Smooth muscle cell (in vitro differentiated cells): ENCODE data around the gene TM4SF5. TPM values are rescaled to one million over a fixed set of nuclear protein-coding genes. Genes with fewer than 3 reads are reported as not detected.

Experiments used
- DNase-seq: peaks from one replicate; lab custom pipeline; 2025; ENCODE audit not compliant: unreplicated experiment; lab: John Stamatoyannopoulos, UW
- H2AFZ ChIP-seq: fragments of 200-600 bp; sonication (generic); 2 replicates; pipeline ENCODE4 v1.6.0; 2016; ENCODE audit warnings: antibody characterized with exemption, low read depth, mild to moderate bottlenecking
- H3F3A ChIP-seq: fragments of 200-600 bp; sonication (generic); 2 replicates; pipeline ENCODE4 v1.6.0; 2017; ENCODE audit warnings: antibody characterized with exemption, low read depth
- H3K27ac ChIP-seq: fragments of 200-600 bp; sonication (generic); 2 replicates; pipeline ENCODE4 v1.5.1; 2016; ENCODE audit warnings: low read depth, mild to moderate bottlenecking
- H3K27me3 ChIP-seq: fragments of 200-600 bp; sonication (generic); 2 replicates; pipeline ENCODE4 v1.6.1; 2016; ENCODE audit warnings: low read depth, mild to moderate bottlenecking
- H3K36me3 ChIP-seq: fragments of 200-600 bp; sonication (generic); 2 replicates; pipeline ENCODE4 v1.5.1; 2016; ENCODE audit warnings: low read depth
- H3K4me1 ChIP-seq: fragments of 200-600 bp; sonication (generic); 2 replicates; pipeline ENCODE4 v1.5.1; 2016; ENCODE audit warnings: low read depth
- H3K4me2 ChIP-seq: fragments of 200-600 bp; sonication (generic); 2 replicates; pipeline ENCODE4 v1.6.0; 2016; ENCODE audit warnings: mild to moderate bottlenecking
- H3K4me3 ChIP-seq: fragments of 200-600 bp; sonication (generic); 2 replicates; pipeline ENCODE4 v1.5.1; 2016; ENCODE audit warnings: mild to moderate bottlenecking
- H3K79me2 ChIP-seq: fragments of 200-600 bp; sonication (generic); 2 replicates; pipeline ENCODE4 v1.6.0; 2016; ENCODE audit warnings: low read depth, mild to moderate bottlenecking
- H3K9ac ChIP-seq: fragments of 200-600 bp; sonication (generic); 2 replicates; pipeline ENCODE4 v1.6.0; 2016; ENCODE audit warnings: low read depth
- H3K9me3 ChIP-seq: fragments of 200-600 bp; sonication (generic); replicated peaks from 2 replicates; pipeline ENCODE4 v1.5.1; 2016; ENCODE audit warnings: low read depth
- H4K20me1 ChIP-seq: fragments of 200-600 bp; sonication (generic); 2 replicates; pipeline ENCODE4 v1.6.0; 2016; ENCODE audit warnings: low read depth
- CTCF ChIP-seq: fragments of 200-600 bp; sonication (generic); IDR thresholded peaks from 2 replicates; pipeline ENCODE4 v1.5.1; 2017; ENCODE audit warnings: borderline replicate concordance, mild to moderate bottlenecking, antibody characterized with exemption; ENCODE audit not compliant: insufficient read depth, poor library complexity, severe bottlenecking
- WGBS: methylation state at CpG from one replicate; pipeline ENCODE4 v1.1.7; 2016; ENCODE audit warnings: low lambda C conversion rate; 5-methylcytosine and 5-hydroxymethylcytosine counted together
- polyA plus RNA-seq: library from polyadenylated mRNA; unstranded; fragments of >200 nt; fragmentation: Nextera tagmentation; extraction: Ambion mirVana; gene quantifications from 2 replicates; pipeline ENCODE4 v1.2.1, GENCODE V29; 2016
- total RNA-seq: library from RNA; depleted of rRNA; stranded (reverse); fragments of >200 nt; gene quantifications from 2 replicates; pipeline ENCODE4 v1.2.3, GENCODE V29; 2014

Gene TM4SF5
- total and polyA plus RNA-seq, 2 experiments from 2014 or later, result not detected

- Histone ChIP-seq H4K20me1 (no peaks in the 10 kb centered on the region), H3F3A (no peaks in the 10 kb centered on the region), H3K36me3 (no peaks in the 10 kb centered on the region), H3K79me2 (no peaks in the 10 kb centered on the region), H3K27me3 (peaks cover 11% of the 10 kb centered on the region), H3K4me1 (no peaks in the 10 kb centered on the region), H3K4me2 (no peak overlapping the region), H2AFZ (no peak overlapping the region), H3K27ac (no peak overlapping the region), H3K4me3 (no peak overlapping the region), H3K9me3 (no peaks in the 10 kb centered on the region), H3K9ac (no peak overlapping the region)
- DNase-seq, result no peak
- TF ChIP-seq CTCF, result no peak
- WGBS, result 90% methylated on average over 11 of the region's 11 CpGs
These were observed 8.8 kb downstream of the TM4SF5 start for GRCh38 chr17:4780325-4780955.

- Histone ChIP-seq H2AFZ (no peak overlapping the region), H3K27me3 (peaks cover 11% of the 10 kb centered on the region)
These were observed 11.0 kb downstream of the TM4SF5 start for GRCh38 chr17:4782652-4783051.

GRCh38 chr17:4785311-4786105 lies 13.8 kb downstream of the TM4SF5 start:
- no peak for TF ChIP-seq CTCF
- no peak for DNase-seq
- Histone ChIP-seq H3K4me3 (no peak overlapping the region), H3K9me3 (no peaks in the 10 kb centered on the region), H4K20me1 (no peaks in the 10 kb centered on the region), H3K27me3 (peaks cover 7% of the 10 kb centered on the region), H3K9ac (no peak overlapping the region), H3K36me3 (no peaks in the 10 kb centered on the region), H3K4me2 (no peak overlapping the region), H2AFZ (no peak overlapping the region), H3K27ac (no peak overlapping the region), H3K79me2 (no peaks in the 10 kb centered on the region), H3F3A (no peaks in the 10 kb centered on the region), H3K4me1 (peaks cover 18% of the 10 kb centered on the region)
- WGBS, result 91% methylated on average over 61 of the region's 61 CpGs

More at GRCh38 chr17:4782652-4783051, 11.0 kb downstream of the TM4SF5 start:
- H3F3A ChIP-seq, result no peaks in the 10 kb centered on the region
- H3K36me3 ChIP-seq, result no peaks in the 10 kb centered on the region
- H3K4me2 ChIP-seq, result no peak overlapping the region
- no peak for TF ChIP-seq CTCF
- no peak overlapping the region for H3K27ac ChIP-seq
- DNase-seq, result no peak
- no peak overlapping the region for H3K9ac ChIP-seq
- H3K79me2 ChIP-seq, result no peaks in the 10 kb centered on the region
- H3K9me3 ChIP-seq, result no peaks in the 10 kb centered on the region
- H3K4me3 ChIP-seq, result no peak overlapping the region
- 58% methylated on average over 22 of the region's 28 CpGs for WGBS
- peaks cover 10% of the 10 kb centered on the region for H3K4me1 ChIP-seq
- no peaks in the 10 kb centered on the region for H4K20me1 ChIP-seq

- no peaks in the 10 kb centered on the region for H3K36me3 ChIP-seq
- H3K4me1 ChIP-seq, result peaks cover 18% of the 10 kb centered on the region
- H3K9me3 ChIP-seq, result no peaks in the 10 kb centered on the region
- no peaks in the 10 kb centered on the region for H3F3A ChIP-seq
- no peaks in the 10 kb centered on the region for H3K79me2 ChIP-seq
- no peak for DNase-seq
- peak within 1 kb of the TSS; percentile 48 for H2AFZ ChIP-seq
- no peak for TF ChIP-seq CTCF
- H3K4me3 ChIP-seq, result peak within 1 kb of the TSS; percentile 35
- WGBS, result 68% methylated on average over 24 of the region's 24 CpGs
- no peak within 1 kb of the TSS for H3K9ac ChIP-seq
- H4K20me1 ChIP-seq, result no peaks in the 10 kb centered on the region
- peak within 1 kb of the TSS; percentile 83 for H3K4me2 ChIP-seq
- H3K27ac ChIP-seq, result no peak within 1 kb of the TSS
- H3K27me3 ChIP-seq, result peaks cover 7% of the 10 kb centered on the region
These were observed 14.4 kb downstream of the TM4SF5 start, which contains the start of gene VMO1 for GRCh38 chr17:4786106-4786511. Gene VMO1 (minus strand): TSS chr17:4786364. CDS start chr17:4786352, 12 bp downstream.
